Liver (tissue), 9 donors: ENCODE data around the gene CRYBG2. TPM values are rescaled to one million over a fixed set of nuclear protein-coding genes. Genes with fewer than 3 reads are reported as not detected.

Source experiments
- DNase-seq: peaks from one replicate; pipeline ENCODE4 v3.0.0-alpha.2; 2017; ENCODE audit warnings: low spot score
- H3K27ac ChIP-seq, 2 donors: one replicate each; pipeline ENCODE4 v1.7.0; 2013; ENCODE audit warnings: inconsistent platforms in 2 of 2, low read length in 2 of 2, control low read depth in 1 of 2, low read depth in 1 of 2, mild to moderate bottlenecking in 1 of 2
- H3K27me3 ChIP-seq, 4 donors: one replicate each; pipeline versions ENCODE4 v1.6.1 to v1.7.0; 2013; ENCODE audit warnings: low read length in 3 of 4, inconsistent platforms in 1 of 4, mild to moderate bottlenecking in 1 of 4, moderate library complexity in 1 of 4; ENCODE audit not compliant: control insufficient read depth in 4 of 4, insufficient read depth in 4 of 4
- H3K36me3 ChIP-seq, 4 donors: one replicate each; pipeline versions ENCODE4 v1.6.1 to v1.7.0; 2013; ENCODE audit warnings: low read length in 3 of 4, mild to moderate bottlenecking in 3 of 4, low read depth in 1 of 4, moderate library complexity in 1 of 4; ENCODE audit not compliant: control insufficient read depth in 4 of 4, insufficient read depth in 3 of 4
- H3K4me1 ChIP-seq, 4 donors: one replicate each; pipeline versions ENCODE4 v1.6.1 to v1.7.0; 2013; ENCODE audit warnings: low read length in 3 of 4, mild to moderate bottlenecking in 3 of 4, moderate library complexity in 1 of 4; ENCODE audit not compliant: control insufficient read depth in 4 of 4, insufficient read depth in 4 of 4
- H3K4me3 ChIP-seq, 3 donors: one replicate each; pipeline versions ENCODE4 v1.6.1 to v1.7.0; 2013; ENCODE audit warnings: low read length in 3 of 3, control low read depth in 1 of 3, low read depth in 1 of 3, mild to moderate bottlenecking in 1 of 3
- H3K9ac ChIP-seq, 2 donors: one replicate each; pipeline ENCODE4 v1.7.0; 2013; ENCODE audit warnings: low read length in 2 of 2, mild to moderate bottlenecking in 2 of 2, moderate library complexity in 2 of 2, control low read depth in 1 of 2, low read depth in 1 of 2
- H3K9me3 ChIP-seq, 4 donors: one replicate each; pipeline versions ENCODE4 v1.6.1 to v1.7.0; 2013; ENCODE audit warnings: low read length in 3 of 4; ENCODE audit not compliant: control insufficient read depth in 4 of 4
- EGR1 ChIP-seq, 2 donors: IDR thresholded peaks; 2 replicates each; pipeline ENCODE4 v1.6.1; 2016 to 2018; ENCODE audit warnings: antibody characterized with exemption in 2 of 2, low read depth in 2 of 2
- FOXA1 ChIP-seq: IDR thresholded peaks from 2 replicates; pipeline ENCODE4 v1.6.1; 2016; ENCODE audit warnings: antibody characterized with exemption
- FOXA2 ChIP-seq: IDR thresholded peaks from 2 replicates; pipeline ENCODE4 v1.6.1; 2016; ENCODE audit warnings: antibody characterized with exemption
- GABPA ChIP-seq, 2 donors: IDR thresholded peaks in 1 of 2; conservative IDR thresholded peaks in 1 of 2; 2 replicates each; pipeline ENCODE4 v1.6.1; 2016; ENCODE audit warnings: antibody characterized with exemption in 2 of 2, mild to moderate bottlenecking in 1 of 2, moderate library complexity in 1 of 2
- HNF4A ChIP-seq, 2 donors: conservative IDR thresholded peaks; 2 replicates each; pipeline ENCODE4 v1.6.1; 2016; ENCODE audit warnings: antibody characterized with exemption in 2 of 2, mild to moderate bottlenecking in 2 of 2
- HNF4G ChIP-seq: IDR thresholded peaks from 2 replicates; pipeline ENCODE4 v1.6.1; 2016; ENCODE audit warnings: antibody characterized with exemption
- JUND ChIP-seq, 2 donors: IDR thresholded peaks; 2 replicates each; pipeline ENCODE4 v1.6.1; 2016; ENCODE audit warnings: antibody characterized with exemption in 2 of 2
- NR2F2 ChIP-seq: IDR thresholded peaks from 2 replicates; pipeline ENCODE4 v1.6.1; 2016; ENCODE audit warnings: antibody characterized with exemption
- RAD21 ChIP-seq, 2 donors: IDR thresholded peaks; 2 replicates each; pipeline ENCODE4 v1.6.1; 2016; ENCODE audit warnings: antibody characterized with exemption in 2 of 2, mild to moderate bottlenecking in 2 of 2
- RXRA ChIP-seq, 2 donors: IDR thresholded peaks; 2 replicates each; pipeline ENCODE4 v1.6.1; 2017 to 2018; ENCODE audit warnings: antibody characterized with exemption in 2 of 2, mild to moderate bottlenecking in 1 of 2
- SP1 ChIP-seq: IDR thresholded peaks from 2 replicates; pipeline ENCODE4 v1.6.1; 2018; ENCODE audit warnings: antibody characterized with exemption, mild to moderate bottlenecking
- TAF1 ChIP-seq: conservative IDR thresholded peaks from 2 replicates; pipeline ENCODE4 v1.6.1; 2016; ENCODE audit warnings: antibody characterized with exemption, mild to moderate bottlenecking
- YY1 ChIP-seq: IDR thresholded peaks from 2 replicates; pipeline ENCODE4 v1.6.1; 2016; ENCODE audit warnings: antibody characterized with exemption, mild to moderate bottlenecking
- WGBS: extraction: QIAGEN DNeasy Blood & Tissue Kit; methylation state at CpG from one replicate; pipeline ENCODE4 v1.1.7; 2013; 5-methylcytosine and 5-hydroxymethylcytosine counted together
- polyA plus RNA-seq, 2 donors: library from polyadenylated mRNA; stranded (reverse) in 1 of 2; unstranded in 1 of 2; fragments of 200-250 nt in 1 of 2; fragments of >200 nt in 1 of 2; fragmentation: Nextera tagmentation in 1 of 2; extraction: Ambion mirVana in 1 of 2; gene quantifications; one replicate each; pipeline versions ENCODE4 v1.2.1 to v1.2.3, GENCODE V29; 2013 to 2015
- total RNA-seq, 2 donors: library from RNA; depleted of rRNA; stranded (reverse); fragments of >200 nt; gene quantifications; one replicate each; pipeline ENCODE4 v1.2.3, GENCODE V29; 2014
- TF ChIP-seq, protein P1 (sequence below): IDR thresholded peaks from 2 replicates; pipeline ENCODE4 v1.6.1; 2016; ENCODE audit warnings: antibody characterized with exemption, mild to moderate bottlenecking
- TF ChIP-seq, protein P2 (sequence below): IDR thresholded peaks from 2 replicates; pipeline ENCODE4 v1.6.1; 2016; ENCODE audit warnings: antibody characterized with exemption
- TF ChIP-seq, protein P3 (sequence below): fragments of 150-350 bp; IDR thresholded peaks from 2 replicates; pipeline ENCODE4 v1.5.1; 2017; ENCODE audit warnings: improper control_type of control experiment, low read depth, low read length; ENCODE audit not compliant: missing input control
- TF ChIP-seq, protein P4 (sequence below): IDR thresholded peaks from 2 replicates; pipeline ENCODE4 v1.6.1; 2016; ENCODE audit warnings: antibody characterized with exemption
- TF ChIP-seq, protein P5 (sequence below): IDR thresholded peaks from 2 replicates; pipeline ENCODE4 v1.6.1; 2016; ENCODE audit warnings: antibody characterized with exemption
- donor health status: healthy.
- donor health status: healthy.
- donor health status: healthy.
- donor health status: healthy.
- donor health status: healthy.

The CRYBG2 gene
- total and polyA plus RNA-seq, 4 donors: under 0.01 to 0.12 (median under 0.01) TPM; not detected in 1

DNA sequence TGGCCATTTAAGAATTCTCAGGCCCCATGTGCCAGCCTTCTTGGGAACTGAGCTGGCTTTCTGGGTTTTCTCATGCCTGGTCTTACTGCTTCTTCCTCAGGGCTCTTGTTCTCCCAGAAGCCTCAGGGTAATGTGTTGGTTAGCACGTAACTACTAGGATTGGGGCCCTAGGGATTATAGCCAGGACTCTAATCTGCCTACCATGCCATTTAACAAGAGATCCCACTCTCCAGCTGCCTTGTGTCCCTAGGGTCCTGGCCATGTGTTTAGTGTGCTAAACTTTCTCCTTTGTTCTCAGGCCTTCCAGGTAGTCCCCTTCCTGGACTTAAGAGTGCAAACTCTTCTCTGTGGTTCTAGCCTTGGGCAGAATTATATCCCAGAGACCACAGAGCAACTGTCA is 76.2 kb downstream of the CRYBG2 start:
- no peak overlapping the region for H3K9ac ChIP-seq
- no peak for DNase-seq
- H3K9me3 ChIP-seq: no peaks in the 10 kb centered on the region
- peaks cover 17 to 54% (median 33%) of the 10 kb centered on the region in 4 donors for H3K4me1 ChIP-seq
- WGBS: 84% methylated on average over 1 of the region's 1 CpG
- no peaks in the 10 kb centered on the region for H3K27me3 ChIP-seq
- peaks cover 0 to 2% (median 0%) of the 10 kb centered on the region in 4 donors for H3K36me3 ChIP-seq
- peak overlapping the region; percentile 42 to 61 for H3K27ac ChIP-seq
- no peak overlapping the region for H3K4me3 ChIP-seq
- TF ChIP-seq, protein P1, sequence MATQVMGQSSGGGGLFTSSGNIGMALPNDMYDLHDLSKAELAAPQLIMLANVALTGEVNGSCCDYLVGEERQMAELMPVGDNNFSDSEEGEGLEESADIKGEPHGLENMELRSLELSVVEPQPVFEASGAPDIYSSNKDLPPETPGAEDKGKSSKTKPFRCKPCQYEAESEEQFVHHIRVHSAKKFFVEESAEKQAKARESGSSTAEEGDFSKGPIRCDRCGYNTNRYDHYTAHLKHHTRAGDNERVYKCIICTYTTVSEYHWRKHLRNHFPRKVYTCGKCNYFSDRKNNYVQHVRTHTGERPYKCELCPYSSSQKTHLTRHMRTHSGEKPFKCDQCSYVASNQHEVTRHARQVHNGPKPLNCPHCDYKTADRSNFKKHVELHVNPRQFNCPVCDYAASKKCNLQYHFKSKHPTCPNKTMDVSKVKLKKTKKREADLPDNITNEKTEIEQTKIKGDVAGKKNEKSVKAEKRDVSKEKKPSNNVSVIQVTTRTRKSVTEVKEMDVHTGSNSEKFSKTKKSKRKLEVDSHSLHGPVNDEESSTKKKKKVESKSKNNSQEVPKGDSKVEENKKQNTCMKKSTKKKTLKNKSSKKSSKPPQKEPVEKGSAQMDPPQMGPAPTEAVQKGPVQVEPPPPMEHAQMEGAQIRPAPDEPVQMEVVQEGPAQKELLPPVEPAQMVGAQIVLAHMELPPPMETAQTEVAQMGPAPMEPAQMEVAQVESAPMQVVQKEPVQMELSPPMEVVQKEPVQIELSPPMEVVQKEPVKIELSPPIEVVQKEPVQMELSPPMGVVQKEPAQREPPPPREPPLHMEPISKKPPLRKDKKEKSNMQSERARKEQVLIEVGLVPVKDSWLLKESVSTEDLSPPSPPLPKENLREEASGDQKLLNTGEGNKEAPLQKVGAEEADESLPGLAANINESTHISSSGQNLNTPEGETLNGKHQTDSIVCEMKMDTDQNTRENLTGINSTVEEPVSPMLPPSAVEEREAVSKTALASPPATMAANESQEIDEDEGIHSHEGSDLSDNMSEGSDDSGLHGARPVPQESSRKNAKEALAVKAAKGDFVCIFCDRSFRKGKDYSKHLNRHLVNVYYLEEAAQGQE: no peak
- no peak for TF ChIP-seq HNF4G
- no peak for TF ChIP-seq HNF4A (conservative IDR thresholded peaks at IDR 0.05)
- TF ChIP-seq NR2F2: no peak
- TF ChIP-seq EGR1 (IDR thresholded peaks at IDR 0.05; ENCODE audit: low read depth in 2 of 2): no peak
- no peak for TF ChIP-seq RAD21 (IDR thresholded peaks at IDR 0.05)
- TF ChIP-seq JUND (IDR thresholded peaks at IDR 0.05): no peak
- TF ChIP-seq SP1: no peak
- no peak for TF ChIP-seq GABPA (IDR thresholded peaks at IDR 0.05 in 1 of 2, conservative IDR thresholded peaks at IDR 0.05 in 1 of 2)
- TF ChIP-seq TAF1: no peak
- no peak for TF ChIP-seq YY1
- TF ChIP-seq, protein P2, sequence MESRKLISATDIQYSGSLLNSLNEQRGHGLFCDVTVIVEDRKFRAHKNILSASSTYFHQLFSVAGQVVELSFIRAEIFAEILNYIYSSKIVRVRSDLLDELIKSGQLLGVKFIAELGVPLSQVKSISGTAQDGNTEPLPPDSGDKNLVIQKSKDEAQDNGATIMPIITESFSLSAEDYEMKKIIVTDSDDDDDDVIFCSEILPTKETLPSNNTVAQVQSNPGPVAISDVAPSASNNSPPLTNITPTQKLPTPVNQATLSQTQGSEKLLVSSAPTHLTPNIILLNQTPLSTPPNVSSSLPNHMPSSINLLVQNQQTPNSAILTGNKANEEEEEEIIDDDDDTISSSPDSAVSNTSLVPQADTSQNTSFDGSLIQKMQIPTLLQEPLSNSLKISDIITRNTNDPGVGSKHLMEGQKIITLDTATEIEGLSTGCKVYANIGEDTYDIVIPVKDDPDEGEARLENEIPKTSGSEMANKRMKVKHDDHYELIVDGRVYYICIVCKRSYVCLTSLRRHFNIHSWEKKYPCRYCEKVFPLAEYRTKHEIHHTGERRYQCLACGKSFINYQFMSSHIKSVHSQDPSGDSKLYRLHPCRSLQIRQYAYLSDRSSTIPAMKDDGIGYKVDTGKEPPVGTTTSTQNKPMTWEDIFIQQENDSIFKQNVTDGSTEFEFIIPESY: no peak
- no peak for TF ChIP-seq RXRA (IDR thresholded peaks at IDR 0.05)
- TF ChIP-seq, protein P3, sequence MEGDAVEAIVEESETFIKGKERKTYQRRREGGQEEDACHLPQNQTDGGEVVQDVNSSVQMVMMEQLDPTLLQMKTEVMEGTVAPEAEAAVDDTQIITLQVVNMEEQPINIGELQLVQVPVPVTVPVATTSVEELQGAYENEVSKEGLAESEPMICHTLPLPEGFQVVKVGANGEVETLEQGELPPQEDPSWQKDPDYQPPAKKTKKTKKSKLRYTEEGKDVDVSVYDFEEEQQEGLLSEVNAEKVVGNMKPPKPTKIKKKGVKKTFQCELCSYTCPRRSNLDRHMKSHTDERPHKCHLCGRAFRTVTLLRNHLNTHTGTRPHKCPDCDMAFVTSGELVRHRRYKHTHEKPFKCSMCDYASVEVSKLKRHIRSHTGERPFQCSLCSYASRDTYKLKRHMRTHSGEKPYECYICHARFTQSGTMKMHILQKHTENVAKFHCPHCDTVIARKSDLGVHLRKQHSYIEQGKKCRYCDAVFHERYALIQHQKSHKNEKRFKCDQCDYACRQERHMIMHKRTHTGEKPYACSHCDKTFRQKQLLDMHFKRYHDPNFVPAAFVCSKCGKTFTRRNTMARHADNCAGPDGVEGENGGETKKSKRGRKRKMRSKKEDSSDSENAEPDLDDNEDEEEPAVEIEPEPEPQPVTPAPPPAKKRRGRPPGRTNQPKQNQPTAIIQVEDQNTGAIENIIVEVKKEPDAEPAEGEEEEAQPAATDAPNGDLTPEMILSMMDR: no peak
- TF ChIP-seq, protein P4, sequence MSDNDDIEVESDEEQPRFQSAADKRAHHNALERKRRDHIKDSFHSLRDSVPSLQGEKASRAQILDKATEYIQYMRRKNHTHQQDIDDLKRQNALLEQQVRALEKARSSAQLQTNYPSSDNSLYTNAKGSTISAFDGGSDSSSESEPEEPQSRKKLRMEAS: no peak
- no peak for TF ChIP-seq FOXA1
- no peak for TF ChIP-seq FOXA2
- TF ChIP-seq, protein P5, sequence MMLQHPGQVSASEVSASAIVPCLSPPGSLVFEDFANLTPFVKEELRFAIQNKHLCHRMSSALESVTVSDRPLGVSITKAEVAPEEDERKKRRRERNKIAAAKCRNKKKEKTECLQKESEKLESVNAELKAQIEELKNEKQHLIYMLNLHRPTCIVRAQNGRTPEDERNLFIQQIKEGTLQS: no peak
